HG03196 (cell line): Measurements from ENCODE around the gene STOX2.

Experiments
- ATAC-seq: cut with Tn5 transposase; IDR thresholded peaks from one replicate; pipeline ENCODE4 v1.9.1; 2021; ENCODE audit not compliant: unreplicated experiment

STOX2 gene

GRCh38 chr4:183887351-183887750, 17.8 kb upstream of the STOX2 start:
- ATAC-seq: no peak

- no peak for ATAC-seq
Observed at GRCh38 chr4:183888564-183888963, 16.5 kb upstream of the STOX2 start.

DNA sequence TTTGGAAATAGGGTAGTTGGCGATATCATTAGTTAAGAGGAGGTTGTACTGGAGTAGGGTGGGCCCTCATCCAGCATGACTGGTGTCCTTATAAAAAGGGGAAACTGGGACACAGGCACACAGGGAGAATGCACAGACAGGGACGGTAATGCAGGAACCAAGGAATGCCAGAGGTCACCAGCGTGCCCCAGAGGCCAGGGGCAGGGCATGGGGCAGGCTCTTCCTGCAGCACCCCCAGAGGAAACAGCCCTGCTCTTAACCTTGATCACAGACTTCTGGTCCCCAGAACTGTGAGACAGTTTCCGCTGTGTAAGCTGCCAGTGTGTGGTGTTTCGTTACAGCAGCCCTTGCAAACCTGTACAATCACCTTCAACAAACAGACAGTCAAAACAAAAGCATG, 15.9 kb upstream of the STOX2 start:
- no peak for ATAC-seq

DNA sequence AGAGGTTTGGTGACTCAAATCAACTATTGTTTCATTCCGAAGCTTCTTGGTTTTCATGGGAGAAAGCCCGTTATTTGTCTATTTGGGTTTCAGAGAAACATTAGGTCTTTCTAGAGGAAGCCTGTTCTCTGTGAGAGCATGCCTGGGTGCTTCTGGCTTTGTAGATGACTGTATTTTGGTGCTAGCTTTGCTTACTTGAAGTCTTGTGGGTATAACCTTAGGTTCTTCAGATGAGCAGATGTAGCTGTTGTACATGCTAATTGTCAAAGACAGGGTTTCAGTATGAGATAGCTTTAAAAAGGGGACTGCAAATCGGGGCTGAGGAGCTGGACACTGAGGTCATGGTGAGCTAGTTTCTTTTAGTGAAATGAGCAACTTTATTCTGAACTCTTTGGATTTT, 7.9 kb upstream of the STOX2 start:
- no peak for ATAC-seq

- no peak for ATAC-seq
Observed at GRCh38 chr4:183898456-183898855, 6.7 kb upstream of the STOX2 start.

GRCh38 chr4:183903021-183903760, 1.9 kb upstream of the STOX2 start:
- ATAC-seq: no peak

DNA sequence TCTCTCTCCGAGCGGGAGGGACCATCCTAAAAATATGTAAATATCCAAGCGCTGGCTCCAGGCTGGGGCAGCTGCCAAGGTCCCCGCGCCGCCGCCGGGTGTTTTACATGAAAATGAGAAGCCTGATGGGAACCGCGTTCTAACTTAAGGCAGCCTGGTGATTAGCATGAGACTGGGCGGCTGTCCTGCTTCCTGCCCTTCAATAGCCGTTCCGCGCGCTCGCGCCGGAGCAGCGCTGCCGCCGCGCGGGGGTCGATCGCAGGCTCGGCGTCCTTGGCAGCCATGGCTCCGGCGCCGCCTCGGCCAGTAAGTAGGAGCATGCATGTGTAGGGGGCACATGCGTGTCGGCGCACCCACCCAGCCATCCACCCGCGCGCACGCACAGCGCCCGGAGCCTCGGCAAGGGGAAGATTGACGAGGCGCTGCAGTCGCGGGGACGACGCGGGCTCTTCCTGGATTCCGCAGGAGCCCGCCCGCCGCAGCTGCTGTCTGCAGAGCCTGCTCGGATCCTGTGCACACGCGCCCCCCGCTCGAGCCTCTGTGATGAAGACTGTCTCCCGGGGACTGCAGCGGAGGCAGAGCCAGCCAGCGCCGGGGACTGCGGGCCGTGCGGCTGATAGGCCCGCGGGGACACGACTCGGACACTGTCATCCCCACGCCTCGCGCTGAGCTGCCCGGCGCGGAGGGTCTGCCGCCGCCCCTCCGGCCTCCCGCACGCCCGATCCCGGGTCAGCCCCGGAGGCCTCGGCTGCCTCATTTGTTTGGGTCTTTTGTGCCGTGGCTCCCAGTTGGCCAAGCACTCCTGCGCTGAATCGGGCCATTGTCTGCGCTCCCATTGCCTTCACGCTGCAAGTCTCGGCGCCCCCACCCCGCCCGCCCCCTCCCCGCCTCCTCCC, 734 bp downstream of the STOX2 start:
- no peak for ATAC-seq

GRCh38 chr4:183906489-183906738, 1.3 kb downstream of the STOX2 start:
- ATAC-seq: no peak

GRCh38 chr4:183906739-183907651, 1.9 kb downstream of the STOX2 start:
- no peak for ATAC-seq

- no peak for ATAC-seq
Observed at GRCh38 chr4:183907871-183908683, 3.0 kb downstream of the STOX2 start.

DNA sequence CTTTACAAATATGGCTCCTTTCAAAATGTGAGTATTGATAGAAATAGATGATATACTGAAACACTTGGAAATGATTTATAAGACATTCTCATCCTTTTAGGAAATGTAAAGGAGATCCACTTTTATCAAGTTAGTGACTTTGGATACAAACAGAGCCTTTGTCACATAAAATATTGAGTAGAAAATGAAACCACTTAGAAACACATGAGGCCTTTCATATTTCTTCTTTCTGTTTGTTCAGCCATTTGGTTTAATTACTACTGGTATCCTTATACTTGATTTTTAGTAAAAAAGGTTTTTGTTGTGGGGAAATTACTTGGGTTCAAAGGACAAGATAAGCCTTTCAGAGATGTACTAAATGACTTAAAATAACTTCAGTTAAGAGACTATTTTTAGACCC, 4.1 kb downstream of the STOX2 start:
- ATAC-seq: no peak

DNA sequence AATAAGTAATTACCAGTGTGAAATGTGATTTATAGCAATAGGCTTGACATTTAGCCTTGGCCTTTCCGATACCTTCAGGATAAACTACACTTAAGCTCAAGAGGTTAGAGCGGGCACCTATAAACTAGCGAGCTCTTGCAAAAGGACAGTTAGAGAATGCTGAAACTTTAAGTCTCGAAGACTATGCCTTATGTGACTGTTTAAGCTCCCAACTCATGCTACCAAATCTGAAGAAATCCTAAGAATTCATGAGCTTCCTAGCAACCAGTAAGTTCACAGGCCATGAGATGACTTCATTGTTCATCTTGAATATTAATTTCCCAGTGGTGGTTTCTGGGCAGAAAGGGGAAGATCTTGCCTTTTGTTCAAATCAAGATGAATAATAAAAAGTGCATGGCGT, 4.7 kb downstream of the STOX2 start:
- no peak for ATAC-seq

- no peak for ATAC-seq
Observed at GRCh38 chr4:183912585-183912984, 7.5 kb downstream of the STOX2 start.

DNA sequence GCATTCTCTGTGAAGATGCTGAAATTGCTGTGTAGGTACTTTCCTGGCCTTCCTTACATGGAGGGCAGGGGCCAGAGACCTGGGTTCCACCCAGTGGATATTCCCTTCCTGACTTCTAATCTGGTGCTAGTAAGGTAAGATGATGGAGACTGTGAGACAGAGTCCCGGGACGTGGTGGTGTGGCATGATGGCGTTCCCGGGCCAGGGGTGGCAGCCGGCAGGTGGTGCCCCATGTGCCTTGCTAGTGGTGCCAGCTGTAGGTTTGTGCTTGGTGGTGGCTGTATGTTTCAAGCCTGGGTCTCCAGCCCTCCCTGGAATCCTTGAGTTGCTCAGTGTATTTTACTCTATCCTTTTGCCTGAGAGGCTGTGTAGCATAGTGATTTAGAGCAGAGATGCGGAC, 10.9 kb downstream of the STOX2 start:
- ATAC-seq: no peak

- ATAC-seq: no peak
Observed at GRCh38 chr4:183918696-183919095, 13.6 kb downstream of the STOX2 start.

DNA sequence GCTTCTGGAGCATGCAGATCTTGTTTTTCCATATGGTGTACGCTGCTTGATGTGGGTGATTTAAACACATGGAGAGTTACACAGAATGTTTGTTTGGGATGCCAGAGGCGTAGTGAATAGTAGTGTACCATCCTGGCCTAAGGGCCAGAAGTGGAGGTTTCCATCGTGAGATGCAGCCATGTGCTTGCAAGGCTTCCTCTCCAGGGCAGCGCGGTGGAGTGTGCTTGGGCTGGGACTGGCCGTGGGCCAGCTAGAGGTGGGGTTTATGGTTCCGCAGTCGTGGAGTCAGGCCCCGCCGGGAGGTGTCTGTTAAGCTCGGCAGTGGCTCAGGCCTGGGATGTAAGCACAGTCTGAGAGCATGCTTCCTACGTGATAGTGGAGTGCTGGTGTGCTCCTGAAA, 14.0 kb downstream of the STOX2 start:
- no peak for ATAC-seq

GRCh38 chr4:183920512-183920911, 15.4 kb downstream of the STOX2 start:
- ATAC-seq: no peak

DNA sequence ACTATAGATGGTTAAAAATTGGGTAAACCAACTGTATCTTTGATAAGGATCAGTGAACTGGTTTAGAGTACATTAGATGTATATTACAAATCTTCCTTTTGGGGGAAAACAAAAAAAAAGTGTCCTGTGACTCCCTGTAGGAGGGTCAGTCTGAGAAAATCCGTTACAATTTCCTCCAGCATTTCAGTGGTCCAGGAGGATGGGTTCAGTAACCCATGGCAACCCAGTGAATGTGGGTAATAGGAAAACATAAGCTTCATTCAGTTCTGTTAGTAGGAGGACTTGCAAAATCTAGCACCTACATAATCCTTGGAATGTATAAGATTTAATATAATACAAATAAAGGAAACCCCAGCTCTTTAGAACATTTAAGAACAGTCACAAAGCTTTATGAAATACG, 16.2 kb downstream of the STOX2 start:
- ATAC-seq: no peak

DNA sequence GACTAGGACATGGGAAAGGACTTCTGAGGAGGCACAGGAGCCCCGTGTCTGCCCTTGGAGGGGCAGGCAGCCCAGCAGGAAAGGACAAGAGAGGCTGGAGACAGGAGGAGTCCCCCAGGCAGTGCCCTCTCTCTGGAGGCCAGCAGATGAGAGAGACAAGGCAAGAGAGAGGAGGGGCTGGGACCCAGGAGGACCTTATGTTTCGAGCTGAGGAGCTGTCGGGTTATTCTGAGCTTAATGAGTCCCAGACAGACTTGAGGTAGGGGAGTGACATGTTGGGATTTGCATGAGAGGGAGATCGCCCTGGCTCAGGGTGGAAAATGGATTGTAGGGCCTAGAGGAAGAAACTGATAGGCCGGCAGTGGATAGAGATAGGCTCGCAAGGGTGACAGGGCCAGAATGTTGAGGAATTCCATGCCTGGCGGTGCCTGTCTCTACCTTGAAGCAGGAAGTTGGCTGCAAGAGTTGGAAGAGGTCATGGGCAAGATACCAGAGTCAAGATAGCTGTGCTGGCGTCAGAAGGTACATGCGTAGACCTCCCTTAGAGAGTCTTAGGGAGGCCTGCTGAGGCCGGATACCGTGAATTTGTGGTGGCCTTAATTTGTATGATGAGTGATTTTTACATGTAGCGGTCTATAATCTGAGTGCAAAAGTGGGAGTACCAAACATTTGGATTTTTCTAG, 19.4 kb downstream of the STOX2 start:
- ATAC-seq: no peak

- ATAC-seq: no peak
Observed at GRCh38 chr4:183926950-183927349, 21.8 kb downstream of the STOX2 start.
